H9 (cell line): Measurements from ENCODE around the gene KDM4C. TPM values are rescaled to one million over a fixed set of nuclear protein-coding genes. Genes with fewer than 3 reads are reported as not detected.

ENCODE experiments used
- DNase-seq: peaks from one replicate; pipeline ENCODE4 v3.0.0-alpha.2; 2017
- H2AFZ ChIP-seq: one replicate; pipeline ENCODE4 v1.6.1; 2013; ENCODE audit warnings: mild to moderate bottlenecking, low read length, control low read depth, moderate library complexity
- H2AK5ac ChIP-seq: 2 replicates; pipeline ENCODE4 v1.6.1; 2013; ENCODE audit warnings: low read length, control low read depth, mixed read lengths; ENCODE audit not compliant: insufficient read length
- H2BK120ac ChIP-seq: one replicate; pipeline ENCODE4 v1.6.1; 2013; ENCODE audit warnings: low read depth, mild to moderate bottlenecking, low read length, control low read depth, inconsistent platforms; ENCODE audit not compliant: poor library complexity, severe bottlenecking
- H2BK12ac ChIP-seq: 2 replicates; pipeline ENCODE4 v1.6.1; 2013; ENCODE audit warnings: low read length, control low read depth, mixed read lengths, low read depth; ENCODE audit not compliant: insufficient read length
- H2BK15ac ChIP-seq: 2 replicates; pipeline ENCODE4 v1.6.1; 2013; ENCODE audit warnings: low read depth, low read length, control low read depth
- H2BK20ac ChIP-seq: one replicate; pipeline ENCODE4 v1.6.1; 2013; ENCODE audit warnings: low read depth, mild to moderate bottlenecking, low read length, control low read depth, inconsistent platforms; ENCODE audit not compliant: poor library complexity, severe bottlenecking
- H2BK5ac ChIP-seq: 2 replicates; pipeline ENCODE4 v1.6.1; 2013; ENCODE audit warnings: low read length, control low read depth, mixed read lengths; ENCODE audit not compliant: insufficient read length
- H3K14ac ChIP-seq: 2 replicates; pipeline ENCODE4 v1.6.1; 2013; ENCODE audit warnings: low read length, control low read depth; ENCODE audit not compliant: insufficient read depth
- H3K18ac ChIP-seq: 2 replicates; pipeline ENCODE4 v1.6.1; 2013; ENCODE audit warnings: low read depth, mild to moderate bottlenecking, mixed read lengths, low read length, control low read depth; ENCODE audit not compliant: insufficient read length
- H3K23ac ChIP-seq: 2 replicates; pipeline ENCODE4 v1.6.1; 2013; ENCODE audit warnings: low read length, control low read depth, mixed read lengths, low read depth; ENCODE audit not compliant: insufficient read length
- H3K23me2 ChIP-seq: 2 replicates; pipeline ENCODE4 v1.6.1; 2013; ENCODE audit warnings: low read depth, mild to moderate bottlenecking, mixed read lengths, low read length, control low read depth; ENCODE audit not compliant: insufficient read length, poor library complexity, severe bottlenecking
- H3K27ac ChIP-seq: 2 replicates; pipeline ENCODE4 v1.5.1; 2013; ENCODE audit warnings: low read length, control low read depth, mixed read lengths, low read depth; ENCODE audit not compliant: insufficient read length
- H3K27me3 ChIP-seq: 2 replicates; pipeline ENCODE4 v1.6.1; 2013; ENCODE audit warnings: low read length, control low read depth, inconsistent platforms; ENCODE audit not compliant: insufficient read depth
- H3K4ac ChIP-seq: 2 replicates; pipeline ENCODE4 v1.6.1; 2013; ENCODE audit warnings: low read depth, mild to moderate bottlenecking, control low read depth, inconsistent platforms, low read length, moderate library complexity
- H3K4me1 ChIP-seq: 2 replicates; pipeline ENCODE4 v1.6.1; 2013; ENCODE audit warnings: low read length, control low read depth, inconsistent platforms; ENCODE audit not compliant: insufficient read depth
- H3K4me2 ChIP-seq: 2 replicates; pipeline ENCODE4 v1.6.1; 2013; ENCODE audit warnings: low read length, control low read depth, mixed read lengths; ENCODE audit not compliant: insufficient read length, insufficient read depth
- H3K56ac ChIP-seq: 2 replicates; pipeline ENCODE4 v1.6.1; 2013; ENCODE audit warnings: low read depth, mild to moderate bottlenecking, mixed read lengths, low read length, control low read depth; ENCODE audit not compliant: insufficient read length
- H3K79me1 ChIP-seq: 2 replicates; pipeline ENCODE4 v1.6.1; 2013; ENCODE audit warnings: low read depth, mild to moderate bottlenecking, moderate library complexity, low read length, control low read depth, inconsistent platforms; ENCODE audit not compliant: insufficient read depth, poor library complexity, severe bottlenecking
- H3K79me2 ChIP-seq: 2 replicates; pipeline ENCODE4 v1.6.1; 2013; ENCODE audit warnings: low read length, control low read depth, inconsistent platforms; ENCODE audit not compliant: insufficient read depth
- H3K9ac ChIP-seq: 2 replicates; pipeline ENCODE4 v1.6.1; 2013; ENCODE audit warnings: low read length, control low read depth, mixed read lengths; ENCODE audit not compliant: insufficient read length; ENCODE audit errors: extremely low read depth
- H3K9me3 ChIP-seq: one replicate; pipeline ENCODE4 v1.6.1; 2013; ENCODE audit warnings: low read depth, low read length, inconsistent platforms; ENCODE audit not compliant: control insufficient read depth
- H3T11ph ChIP-seq: one replicate; pipeline ENCODE4 v1.6.1; 2013; ENCODE audit warnings: mild to moderate bottlenecking, low read length, control low read depth, inconsistent platforms
- H4K20me1 ChIP-seq: one replicate; pipeline ENCODE4 v1.6.1; 2013; ENCODE audit not compliant: control insufficient read depth, insufficient read length, insufficient read depth
- H4K5ac ChIP-seq: 2 replicates; pipeline ENCODE4 v1.6.1; 2013; ENCODE audit warnings: low read depth, mild to moderate bottlenecking, mixed read lengths, low read length, control low read depth; ENCODE audit not compliant: insufficient read length
- H4K8ac ChIP-seq: replicated peaks from 2 replicates; pipeline ENCODE4 v1.6.1; 2013; ENCODE audit warnings: low read length, control low read depth, mixed read lengths, low read depth; ENCODE audit not compliant: insufficient read length
- H4K91ac ChIP-seq: 2 replicates; pipeline ENCODE4 v1.6.1; 2013; ENCODE audit warnings: low read depth, mild to moderate bottlenecking, moderate library complexity, mixed read lengths, low read length, control low read depth; ENCODE audit not compliant: insufficient read length
- H3K27ac Mint-ChIP-seq, 3 experiments: 2 replicates in 2 of 3; 3 replicates in 1 of 3; pipeline ENCODE4 v1.8.0; 2020 to 2021; ENCODE audit warnings: mixed read lengths in 3 of 3, mild to moderate bottlenecking in 1 of 3, moderate library complexity in 1 of 3
- H3K27me3 Mint-ChIP-seq: 2 replicates; pipeline ENCODE4 v1.8.0; 2021; ENCODE audit warnings: low read depth, mild to moderate bottlenecking, moderate library complexity, mixed read lengths
- H3K36me3 Mint-ChIP-seq, 3 experiments: 2 replicates in 2 of 3; 3 replicates in 1 of 3; pipeline ENCODE4 v1.8.0; 2020 to 2021; ENCODE audit warnings: low read depth in 3 of 3, mixed read lengths in 3 of 3; ENCODE audit not compliant: insufficient read depth in 1 of 3
- H3K4me1 Mint-ChIP-seq, 2 experiments: 2 replicates each; pipeline ENCODE4 v1.8.0; 2020; ENCODE audit warnings: mixed read lengths in 2 of 2
- H3K4me3 Mint-ChIP-seq, 2 experiments: 2 replicates in 1 of 2; 3 replicates in 1 of 2; pipeline ENCODE4 v1.8.0; 2020 to 2021; ENCODE audit warnings: mild to moderate bottlenecking in 2 of 2, mixed read lengths in 2 of 2, moderate library complexity in 1 of 2
- H3K9me3 Mint-ChIP-seq, 2 experiments: 2 replicates in 1 of 2; 3 replicates in 1 of 2; pipeline ENCODE4 v1.8.0; 2020; ENCODE audit warnings: mild to moderate bottlenecking in 2 of 2, mixed read lengths in 2 of 2, moderate library complexity in 1 of 2
- WGBS: extraction: QIAGEN DNeasy Blood & Tissue Kit; methylation state at CpG from one replicate; pipeline ENCODE4 v1.1.7; 2013; ENCODE audit warnings: missing lambda C conversion rate, low lambda C conversion rate, mixed read lengths; ENCODE audit not compliant: insufficient read length; ENCODE audit errors: extremely low coverage; 5-methylcytosine and 5-hydroxymethylcytosine counted together
- total RNA-seq: library from RNA; stranded (reverse); gene quantifications from 2 replicates; pipeline ENCODE4 v1.2.1, GENCODE V29; 2021
- TF ChIP-seq, protein P1 (sequence below): fragments of 200-600 bp; sonication (generic); conservative IDR thresholded peaks from 3 replicates; pipeline ENCODE4 v1.8.0; 2021; ENCODE audit warnings: antibody characterized with exemption, mild to moderate bottlenecking

The KDM4C gene
- total RNA-seq, 1 experiment from 2014 or later, result 24.0 TPM

DNA sequence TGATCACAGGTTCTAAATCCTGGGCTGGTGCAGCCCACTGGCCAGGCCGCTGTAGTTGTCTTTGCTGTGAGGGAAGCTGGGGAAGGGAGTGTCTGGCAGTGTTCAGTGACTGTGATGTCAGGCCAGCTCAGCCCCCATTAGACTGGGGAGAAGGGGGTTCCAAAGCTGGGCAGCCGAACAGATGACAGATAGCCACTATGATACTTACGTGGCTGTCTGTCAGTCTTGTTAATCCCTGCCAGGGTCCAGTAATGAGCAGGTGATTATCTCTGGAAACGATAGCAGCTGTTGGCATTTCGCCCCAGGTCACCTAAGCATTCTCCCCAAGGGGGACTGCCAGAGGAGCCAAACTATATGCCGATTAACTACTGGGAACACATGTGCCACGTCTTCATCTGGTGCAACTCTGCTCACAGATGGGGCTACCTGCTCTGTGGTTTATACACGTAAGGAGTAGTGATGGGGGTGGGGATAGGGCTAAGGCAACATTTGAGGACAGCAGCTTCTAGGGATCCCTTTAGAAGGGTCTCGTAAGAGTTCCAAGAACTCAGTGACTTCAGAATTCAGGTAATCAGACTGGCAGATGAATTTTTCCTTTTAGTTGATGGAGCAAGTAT, 396.3 kb downstream of the KDM4C start:
- H2BK15ac ChIP-seq, result no peak overlapping the region
- no peak overlapping the region for H2BK120ac ChIP-seq
- Mint-ChIP-seq H3K4me3 (no peak overlapping the region), H3K4me1 (no peaks in the 10 kb centered on the region), H3K27me3 (no peaks in the 10 kb centered on the region), H3K9me3 (peaks cover 0 to 3% of the 10 kb centered on the region in 2 experiments; a peak in 1 of 5 replicates), H3K36me3 (peaks cover 0 to 4% (median 3%) of the 10 kb centered on the region in 3 experiments; a peak in 5 of 7 replicates), H3K27ac (peak overlapping the region in 1 of 3 experiments; percentile 15; a peak in 1 of 7 replicates)
- no peaks in the 10 kb centered on the region for H3K4me1 ChIP-seq
- H2BK5ac ChIP-seq, result no peak overlapping the region
- no peak overlapping the region for H2AFZ ChIP-seq
- no peaks in the 10 kb centered on the region for H3K9me3 ChIP-seq
- H3K4me2 ChIP-seq, result no peak overlapping the region
- H3K14ac ChIP-seq, result no peak overlapping the region
- H4K8ac ChIP-seq, result no peak overlapping the region
- H2BK20ac ChIP-seq, result no peak overlapping the region
- H3K27ac ChIP-seq, result no peak overlapping the region
- no peak overlapping the region for H2AK5ac ChIP-seq
- no peak overlapping the region for H3K4ac ChIP-seq
- TF ChIP-seq, protein P1, sequence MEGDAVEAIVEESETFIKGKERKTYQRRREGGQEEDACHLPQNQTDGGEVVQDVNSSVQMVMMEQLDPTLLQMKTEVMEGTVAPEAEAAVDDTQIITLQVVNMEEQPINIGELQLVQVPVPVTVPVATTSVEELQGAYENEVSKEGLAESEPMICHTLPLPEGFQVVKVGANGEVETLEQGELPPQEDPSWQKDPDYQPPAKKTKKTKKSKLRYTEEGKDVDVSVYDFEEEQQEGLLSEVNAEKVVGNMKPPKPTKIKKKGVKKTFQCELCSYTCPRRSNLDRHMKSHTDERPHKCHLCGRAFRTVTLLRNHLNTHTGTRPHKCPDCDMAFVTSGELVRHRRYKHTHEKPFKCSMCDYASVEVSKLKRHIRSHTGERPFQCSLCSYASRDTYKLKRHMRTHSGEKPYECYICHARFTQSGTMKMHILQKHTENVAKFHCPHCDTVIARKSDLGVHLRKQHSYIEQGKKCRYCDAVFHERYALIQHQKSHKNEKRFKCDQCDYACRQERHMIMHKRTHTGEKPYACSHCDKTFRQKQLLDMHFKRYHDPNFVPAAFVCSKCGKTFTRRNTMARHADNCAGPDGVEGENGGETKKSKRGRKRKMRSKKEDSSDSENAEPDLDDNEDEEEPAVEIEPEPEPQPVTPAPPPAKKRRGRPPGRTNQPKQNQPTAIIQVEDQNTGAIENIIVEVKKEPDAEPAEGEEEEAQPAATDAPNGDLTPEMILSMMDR, result no peak
- H3K56ac ChIP-seq, result no peak overlapping the region
- H4K91ac ChIP-seq, result no peak overlapping the region
- H3K23ac ChIP-seq, result no peak overlapping the region
- no peak for DNase-seq
- no peaks in the 10 kb centered on the region for H3K27me3 ChIP-seq
- H3T11ph ChIP-seq, result no peak overlapping the region
- no CpG with 5 or more reads among the region's 9 CpGs for WGBS
- no peaks in the 10 kb centered on the region for H3K79me1 ChIP-seq
- H3K23me2 ChIP-seq, result no peaks in the 10 kb centered on the region
- no peak overlapping the region for H3K18ac ChIP-seq
- H4K5ac ChIP-seq, result no peak overlapping the region
- H3K9ac ChIP-seq, result no peak overlapping the region
- no peaks in the 10 kb centered on the region for H4K20me1 ChIP-seq
- H2BK12ac ChIP-seq, result no peak overlapping the region
- H3K79me2 ChIP-seq, result no peaks in the 10 kb centered on the region
